ENCODE results near the gene CHMP1B. TPM values are rescaled to one million over a fixed set of nuclear protein-coding genes. Genes with fewer than 3 reads are reported as not detected.
A peak's percentile ranks its signal among the peaks of the same experiment; 100 is the strongest.
"Not testable (repeated sequence)": the region's sequence is repeated elsewhere in the genome, so short reads cannot be mapped to it uniquely, and the experiment has no call there.

CHMP1B gene
- total RNA-seq, 1 donor from 2014 or later, result 56.1 TPM

DNA sequence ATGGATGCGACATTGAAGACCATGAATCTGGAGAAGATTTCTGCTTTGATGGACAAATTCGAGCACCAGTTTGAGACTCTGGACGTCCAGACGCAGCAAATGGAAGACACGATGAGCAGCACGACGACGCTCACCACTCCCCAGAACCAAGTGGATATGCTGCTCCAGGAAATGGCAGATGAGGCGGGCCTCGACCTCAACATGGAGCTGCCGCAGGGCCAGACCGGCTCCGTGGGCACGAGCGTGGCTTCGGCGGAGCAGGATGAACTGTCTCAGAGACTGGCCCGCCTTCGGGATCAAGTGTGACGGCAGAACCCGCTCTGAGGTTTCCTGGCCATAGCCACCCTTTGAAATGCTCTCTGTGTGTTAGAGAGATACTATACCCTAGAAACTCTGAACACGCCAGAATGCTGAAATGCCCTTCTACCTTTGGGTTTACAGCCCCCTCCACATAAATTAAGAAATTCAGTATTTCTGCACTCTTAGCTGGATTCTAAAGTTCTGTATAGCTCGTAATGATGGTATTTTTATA is 659 bp downstream of the CHMP1B start:
- peak; percentile 58 for DNase-seq
- Mint-ChIP-seq H3K4me3 (ENCODE audit: unreplicated experiment) (peak overlapping the region; percentile 97), H3K27ac (ENCODE audit: unreplicated experiment) (peak overlapping the region; percentile 100), H3K9me3 (ENCODE audit: unreplicated experiment) (peaks cover 15% of the 10 kb centered on the region), H3K4me1 (ENCODE audit: low read depth, unreplicated experiment) (peaks cover 18% of the 10 kb centered on the region), H3K27me3 (ENCODE audit: unreplicated experiment) (peaks cover 6% of the 10 kb centered on the region), H3K36me3 (ENCODE audit: unreplicated experiment) (no peaks in the 10 kb centered on the region)
- TF ChIP-seq, protein P1, sequence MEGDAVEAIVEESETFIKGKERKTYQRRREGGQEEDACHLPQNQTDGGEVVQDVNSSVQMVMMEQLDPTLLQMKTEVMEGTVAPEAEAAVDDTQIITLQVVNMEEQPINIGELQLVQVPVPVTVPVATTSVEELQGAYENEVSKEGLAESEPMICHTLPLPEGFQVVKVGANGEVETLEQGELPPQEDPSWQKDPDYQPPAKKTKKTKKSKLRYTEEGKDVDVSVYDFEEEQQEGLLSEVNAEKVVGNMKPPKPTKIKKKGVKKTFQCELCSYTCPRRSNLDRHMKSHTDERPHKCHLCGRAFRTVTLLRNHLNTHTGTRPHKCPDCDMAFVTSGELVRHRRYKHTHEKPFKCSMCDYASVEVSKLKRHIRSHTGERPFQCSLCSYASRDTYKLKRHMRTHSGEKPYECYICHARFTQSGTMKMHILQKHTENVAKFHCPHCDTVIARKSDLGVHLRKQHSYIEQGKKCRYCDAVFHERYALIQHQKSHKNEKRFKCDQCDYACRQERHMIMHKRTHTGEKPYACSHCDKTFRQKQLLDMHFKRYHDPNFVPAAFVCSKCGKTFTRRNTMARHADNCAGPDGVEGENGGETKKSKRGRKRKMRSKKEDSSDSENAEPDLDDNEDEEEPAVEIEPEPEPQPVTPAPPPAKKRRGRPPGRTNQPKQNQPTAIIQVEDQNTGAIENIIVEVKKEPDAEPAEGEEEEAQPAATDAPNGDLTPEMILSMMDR (IDR thresholded peaks at IDR 0.05; ENCODE audit: partially characterized antibody, unreplicated experiment), result no peak

DNA sequence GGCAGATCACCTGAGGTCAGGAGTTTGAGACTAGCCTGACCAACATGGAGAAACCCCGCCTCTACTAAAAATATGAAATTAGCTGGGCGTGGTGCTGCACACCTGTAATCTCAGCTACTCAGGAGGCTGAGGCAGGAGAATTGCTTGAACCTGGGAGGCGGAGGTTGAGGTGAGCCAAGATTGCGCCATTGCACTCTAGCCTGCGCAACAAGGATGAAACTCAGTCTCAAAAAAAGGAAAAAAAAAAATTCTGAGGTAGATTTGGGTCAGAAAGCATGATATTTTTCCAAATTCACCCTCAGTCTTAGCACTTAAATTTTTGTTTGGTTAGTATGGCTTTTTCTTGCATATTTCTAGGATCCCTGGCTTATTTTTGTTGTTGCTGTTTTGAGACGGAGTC is 3.3 kb downstream of the CHMP1B start:
- Mint-ChIP-seq H3K9me3 (ENCODE audit: unreplicated experiment) (peaks cover 10% of the 10 kb centered on the region), H3K4me1 (ENCODE audit: low read depth, unreplicated experiment) (peaks cover 21% of the 10 kb centered on the region)
- H3K36me3 Mint-ChIP-seq (ENCODE audit: unreplicated experiment); H3K27me3 Mint-ChIP-seq (ENCODE audit: unreplicated experiment); H3K27ac Mint-ChIP-seq (ENCODE audit: unreplicated experiment); H3K4me3 Mint-ChIP-seq (ENCODE audit: unreplicated experiment); DNase-seq: not testable (repeated sequence)

DNA sequence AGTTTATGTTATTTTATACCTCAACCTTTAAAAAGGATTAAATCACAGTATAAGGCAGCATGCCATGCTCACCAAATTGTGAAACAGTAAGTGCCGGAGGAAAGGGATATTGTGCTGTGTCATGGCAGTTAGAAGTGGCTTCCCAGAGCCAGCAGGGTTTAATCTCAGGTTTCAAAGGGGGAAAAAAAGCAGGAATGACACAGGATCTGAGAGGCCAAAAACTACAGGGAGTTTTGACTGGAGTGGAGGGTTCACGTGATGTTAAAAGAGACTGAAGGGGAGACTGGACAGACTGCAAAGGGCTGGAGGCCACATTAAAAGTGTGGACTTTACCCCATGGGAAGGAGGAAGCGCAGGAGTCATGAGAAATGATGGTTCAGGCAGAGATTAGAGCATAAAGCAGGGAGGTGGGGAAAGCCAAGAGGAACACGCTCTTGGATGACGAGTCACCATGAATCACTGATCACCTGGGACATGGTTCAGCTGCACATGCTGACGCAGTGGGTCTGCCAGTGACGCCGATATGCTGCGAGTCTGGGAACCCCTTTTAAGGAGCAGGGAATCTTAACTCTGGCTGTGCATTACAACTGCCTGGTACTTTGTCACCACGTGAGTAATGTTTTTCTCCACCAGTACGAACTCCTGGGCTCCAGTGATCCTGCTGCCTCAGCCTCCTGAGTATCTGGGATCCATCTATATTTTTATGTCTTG is 6.1 kb downstream of the CHMP1B start:
- H3K4me1 Mint-ChIP-seq (ENCODE audit: low read depth, unreplicated experiment), result peaks cover 6% of the 10 kb centered on the region
- peak overlapping the region; percentile 17 for H3K4me3 Mint-ChIP-seq (ENCODE audit: unreplicated experiment)
- TF ChIP-seq, protein P1 (IDR thresholded peaks at IDR 0.05; ENCODE audit: partially characterized antibody, unreplicated experiment), result no peak
- peak overlapping the region; percentile 59 for H3K27ac Mint-ChIP-seq (ENCODE audit: unreplicated experiment)
- H3K36me3 Mint-ChIP-seq (ENCODE audit: unreplicated experiment), result peaks cover 10% of the 10 kb centered on the region
- H3K27me3 Mint-ChIP-seq (ENCODE audit: unreplicated experiment), result no peaks in the 10 kb centered on the region
- DNase-seq, result no peak
- peaks cover 2% of the 10 kb centered on the region for H3K9me3 Mint-ChIP-seq (ENCODE audit: unreplicated experiment)

DNA sequence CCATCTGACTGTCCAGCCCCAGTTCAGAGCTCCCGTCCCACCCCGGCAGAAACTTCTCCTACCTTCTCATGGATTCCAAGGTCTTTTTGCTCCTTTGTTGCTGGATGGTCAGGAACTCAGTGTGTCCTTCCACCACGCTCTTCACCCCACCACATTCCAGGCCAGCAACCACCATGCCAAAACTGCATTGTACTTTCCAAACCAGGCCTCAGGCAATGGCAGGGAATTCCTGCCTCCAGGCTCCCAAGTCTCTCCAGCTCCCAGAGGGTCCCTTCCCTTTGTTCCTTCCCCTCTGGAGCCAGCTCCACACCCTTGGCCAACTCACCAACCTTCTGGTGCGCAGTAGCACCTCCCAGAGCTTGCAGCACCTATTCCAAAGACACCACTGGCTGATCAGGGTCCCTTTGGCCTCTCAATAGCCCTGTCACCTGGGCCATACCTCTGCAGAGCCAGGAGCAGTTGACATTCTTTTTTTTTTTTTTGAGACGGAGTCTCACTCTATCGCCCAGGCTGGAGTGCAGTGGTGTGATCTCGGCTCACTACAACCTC is 8.1 kb downstream of the CHMP1B start:
- peaks cover 10% of the 10 kb centered on the region for H3K36me3 Mint-ChIP-seq (ENCODE audit: unreplicated experiment)
- H3K4me3 Mint-ChIP-seq (ENCODE audit: unreplicated experiment), result no peak overlapping the region
- peaks cover 2% of the 10 kb centered on the region for H3K9me3 Mint-ChIP-seq (ENCODE audit: unreplicated experiment)
- DNase-seq, result no peak
- no peaks in the 10 kb centered on the region for H3K27me3 Mint-ChIP-seq (ENCODE audit: unreplicated experiment)
- peaks cover 6% of the 10 kb centered on the region for H3K4me1 Mint-ChIP-seq (ENCODE audit: low read depth, unreplicated experiment)
- no peak overlapping the region for H3K27ac Mint-ChIP-seq (ENCODE audit: unreplicated experiment)
- TF ChIP-seq, protein P1 (IDR thresholded peaks at IDR 0.05; ENCODE audit: partially characterized antibody, unreplicated experiment), result no peak

DNA sequence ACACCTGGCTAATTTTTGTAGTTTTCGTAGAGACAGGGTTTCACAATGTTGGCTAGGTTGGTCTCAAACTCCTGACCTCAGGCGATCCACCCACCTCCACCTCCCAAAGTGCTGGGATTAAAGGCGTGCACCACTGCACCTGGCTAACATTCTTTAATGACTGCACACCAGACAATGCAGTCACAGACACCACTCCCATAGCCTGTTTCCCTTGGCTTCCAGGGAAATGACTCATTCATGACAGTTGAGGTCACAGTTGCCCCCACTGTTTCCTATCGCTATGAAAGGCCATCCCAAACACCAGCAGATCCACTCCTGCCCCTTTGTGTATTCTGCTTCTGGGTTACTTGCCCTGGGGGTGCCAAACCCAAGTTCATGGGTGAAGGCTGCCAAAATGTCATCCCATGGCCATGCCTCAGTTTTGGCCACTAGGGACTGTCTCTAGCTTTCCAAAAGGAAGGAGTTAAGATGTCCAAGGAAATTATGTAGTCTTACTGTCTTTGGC is 8.7 kb downstream of the CHMP1B start:
- Mint-ChIP-seq H3K27me3 (ENCODE audit: unreplicated experiment) (peaks cover 2% of the 10 kb centered on the region), H3K36me3 (ENCODE audit: unreplicated experiment) (peaks cover 12% of the 10 kb centered on the region), H3K27ac (ENCODE audit: unreplicated experiment) (no peak overlapping the region), H3K4me3 (ENCODE audit: unreplicated experiment) (no peak overlapping the region), H3K4me1 (ENCODE audit: low read depth, unreplicated experiment) (peaks cover 6% of the 10 kb centered on the region), H3K9me3 (ENCODE audit: unreplicated experiment) (peaks cover 2% of the 10 kb centered on the region)
- DNase-seq, result no peak
- TF ChIP-seq, protein P1 (IDR thresholded peaks at IDR 0.05; ENCODE audit: partially characterized antibody, unreplicated experiment), result no peak

All from glutamatergic neuron (in vitro differentiated cells).